Parathyroid adenoma (tissue), 2 donors: ENCODE data around the gene DSCAML1.

ENCODE experiments used
- H2AFZ ChIP-seq: fragments of 300-600 bp; sonication (generic); one replicate; pipeline ENCODE4 v1.7.0; 2017; ENCODE audit warnings: antibody characterized with exemption, mild to moderate bottlenecking
- H3K27ac ChIP-seq: fragments of 300-600 bp; sonication (generic); one replicate; pipeline ENCODE4 v1.7.0; 2017
- H3K27me3 ChIP-seq: fragments of 300-600 bp; sonication (generic); one replicate; pipeline ENCODE4 v1.7.0; 2017; ENCODE audit warnings: low read length; ENCODE audit not compliant: control insufficient read depth, insufficient read depth
- H3K36me3 ChIP-seq: fragments of 300-600 bp; sonication (generic); one replicate; pipeline ENCODE4 v1.7.0; 2017; ENCODE audit warnings: low read length; ENCODE audit not compliant: control insufficient read depth, insufficient read depth
- H3K4me1 ChIP-seq: fragments of 300-600 bp; sonication (generic); one replicate; pipeline ENCODE4 v1.7.0; 2017; ENCODE audit warnings: control low read depth
- H3K4me2 ChIP-seq: fragments of 300-600 bp; sonication (generic); one replicate; pipeline ENCODE4 v1.7.0; 2017; ENCODE audit warnings: low read length
- H3K4me3 ChIP-seq: fragments of 300-600 bp; sonication (generic); one replicate; pipeline ENCODE4 v1.7.0; 2017; ENCODE audit warnings: low read depth, low read length
- H3K79me2 ChIP-seq: fragments of 300-600 bp; sonication (generic); one replicate; pipeline ENCODE4 v1.7.0; 2017; ENCODE audit warnings: control low read depth
- H3K9ac ChIP-seq: fragments of 300-600 bp; sonication (generic); one replicate; pipeline ENCODE4 v1.7.0; 2017; ENCODE audit warnings: mild to moderate bottlenecking
- H3K9me3 ChIP-seq: fragments of 300-600 bp; sonication (generic); one replicate; pipeline ENCODE4 v1.7.0; 2017; ENCODE audit warnings: low read length; ENCODE audit not compliant: control insufficient read depth
- TF ChIP-seq, protein P1 (sequence below): fragments of 300-600 bp; sonication (generic); IDR thresholded peaks from one replicate; pipeline ENCODE4 v1.7.0; 2017; ENCODE audit warnings: antibody characterized with exemption, mild to moderate bottlenecking
- donor health status: primary hyperparathyroidism.

Gene DSCAML1

DNA sequence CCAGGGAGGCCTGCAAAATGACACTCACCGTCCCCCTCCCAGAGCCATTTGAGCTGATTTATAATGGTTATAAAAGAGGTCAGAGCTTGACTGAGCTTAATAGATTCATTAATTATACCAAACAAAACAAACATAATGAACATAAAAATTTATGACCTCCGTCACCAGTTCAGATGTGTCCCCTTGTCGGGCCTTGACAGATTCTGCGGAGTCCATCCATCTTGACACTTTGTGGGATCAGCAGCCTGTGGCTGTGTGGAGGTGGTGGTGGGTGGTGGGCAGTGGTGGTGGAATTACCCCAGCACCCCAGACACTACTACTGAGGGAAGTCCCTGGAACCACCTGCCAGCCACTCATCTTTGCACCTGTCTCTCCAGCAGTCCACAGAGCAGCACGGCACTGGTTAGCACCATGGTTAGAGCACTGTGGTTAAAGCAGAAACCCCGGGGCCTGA is 83.5 kb downstream of the DSCAML1 start:
- H3K4me3 ChIP-seq: no peak overlapping the region
- no peaks in the 10 kb centered on the region for H3K79me2 ChIP-seq
- TF ChIP-seq, protein P1, sequence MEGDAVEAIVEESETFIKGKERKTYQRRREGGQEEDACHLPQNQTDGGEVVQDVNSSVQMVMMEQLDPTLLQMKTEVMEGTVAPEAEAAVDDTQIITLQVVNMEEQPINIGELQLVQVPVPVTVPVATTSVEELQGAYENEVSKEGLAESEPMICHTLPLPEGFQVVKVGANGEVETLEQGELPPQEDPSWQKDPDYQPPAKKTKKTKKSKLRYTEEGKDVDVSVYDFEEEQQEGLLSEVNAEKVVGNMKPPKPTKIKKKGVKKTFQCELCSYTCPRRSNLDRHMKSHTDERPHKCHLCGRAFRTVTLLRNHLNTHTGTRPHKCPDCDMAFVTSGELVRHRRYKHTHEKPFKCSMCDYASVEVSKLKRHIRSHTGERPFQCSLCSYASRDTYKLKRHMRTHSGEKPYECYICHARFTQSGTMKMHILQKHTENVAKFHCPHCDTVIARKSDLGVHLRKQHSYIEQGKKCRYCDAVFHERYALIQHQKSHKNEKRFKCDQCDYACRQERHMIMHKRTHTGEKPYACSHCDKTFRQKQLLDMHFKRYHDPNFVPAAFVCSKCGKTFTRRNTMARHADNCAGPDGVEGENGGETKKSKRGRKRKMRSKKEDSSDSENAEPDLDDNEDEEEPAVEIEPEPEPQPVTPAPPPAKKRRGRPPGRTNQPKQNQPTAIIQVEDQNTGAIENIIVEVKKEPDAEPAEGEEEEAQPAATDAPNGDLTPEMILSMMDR: no peak
- H3K4me1 ChIP-seq: no peaks in the 10 kb centered on the region
- H3K36me3 ChIP-seq: no peaks in the 10 kb centered on the region
- H3K4me2 ChIP-seq: no peak overlapping the region
- H3K9ac ChIP-seq: no peak overlapping the region
- H3K27ac ChIP-seq: no peak overlapping the region
- H2AFZ ChIP-seq: no peak overlapping the region
- no peaks in the 10 kb centered on the region for H3K27me3 ChIP-seq
- H3K9me3 ChIP-seq: no peaks in the 10 kb centered on the region

DNA sequence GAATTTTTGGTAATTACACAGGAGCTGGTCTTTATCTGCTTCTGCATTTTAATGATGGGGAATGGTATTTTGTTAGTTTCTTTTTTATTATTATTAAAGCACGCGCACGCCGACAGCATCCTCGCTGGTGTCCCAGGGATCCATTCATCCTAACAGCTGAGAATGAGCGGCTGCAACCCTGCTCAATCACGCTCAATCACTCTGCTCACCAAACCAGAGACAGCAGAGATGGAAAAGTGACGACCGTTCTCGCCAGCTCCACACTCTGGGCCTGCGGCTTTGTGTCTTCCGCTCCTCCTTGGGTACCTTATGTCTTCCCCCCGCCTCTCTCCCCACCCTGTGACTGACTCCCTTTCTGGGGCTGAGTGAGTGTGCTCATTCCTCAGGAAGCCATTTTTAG is 84.5 kb downstream of the DSCAML1 start:
- Histone ChIP-seq H3K9ac (no peak overlapping the region), H2AFZ (no peak overlapping the region), H3K4me2 (no peak overlapping the region), H3K27me3 (no peaks in the 10 kb centered on the region), H3K36me3 (no peaks in the 10 kb centered on the region), H3K27ac (no peak overlapping the region), H3K4me1 (no peaks in the 10 kb centered on the region), H3K4me3 (no peak overlapping the region), H3K9me3 (no peaks in the 10 kb centered on the region), H3K79me2 (no peaks in the 10 kb centered on the region)
- TF ChIP-seq, protein P1: no peak

DNA sequence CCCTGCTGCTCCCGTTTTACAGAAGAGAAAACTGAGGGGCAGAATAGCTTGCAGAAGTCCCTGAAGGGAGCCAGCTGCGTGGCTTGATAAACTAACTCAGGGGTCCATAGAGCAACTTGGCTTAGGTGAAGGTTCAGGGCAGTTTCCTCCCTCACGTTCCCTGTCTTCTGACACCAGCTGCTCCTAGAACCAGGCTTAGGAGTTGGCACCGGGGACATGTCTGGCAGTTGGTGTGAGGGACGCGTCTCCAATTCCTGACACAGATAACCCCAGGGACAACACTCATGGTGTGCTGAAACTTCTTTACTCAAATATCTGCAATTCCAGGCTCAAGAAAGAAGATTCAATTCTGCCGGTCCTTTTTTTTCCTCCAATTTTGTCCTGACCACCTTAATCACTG is 85.7 kb downstream of the DSCAML1 start:
- Histone ChIP-seq H3K27ac (no peak overlapping the region), H3K9ac (no peak overlapping the region), H2AFZ (no peak overlapping the region), H3K4me1 (no peaks in the 10 kb centered on the region), H3K9me3 (no peaks in the 10 kb centered on the region), H3K79me2 (no peaks in the 10 kb centered on the region), H3K4me3 (no peak overlapping the region), H3K36me3 (no peaks in the 10 kb centered on the region), H3K27me3 (no peaks in the 10 kb centered on the region), H3K4me2 (no peak overlapping the region)
- TF ChIP-seq, protein P1: no peak

DNA sequence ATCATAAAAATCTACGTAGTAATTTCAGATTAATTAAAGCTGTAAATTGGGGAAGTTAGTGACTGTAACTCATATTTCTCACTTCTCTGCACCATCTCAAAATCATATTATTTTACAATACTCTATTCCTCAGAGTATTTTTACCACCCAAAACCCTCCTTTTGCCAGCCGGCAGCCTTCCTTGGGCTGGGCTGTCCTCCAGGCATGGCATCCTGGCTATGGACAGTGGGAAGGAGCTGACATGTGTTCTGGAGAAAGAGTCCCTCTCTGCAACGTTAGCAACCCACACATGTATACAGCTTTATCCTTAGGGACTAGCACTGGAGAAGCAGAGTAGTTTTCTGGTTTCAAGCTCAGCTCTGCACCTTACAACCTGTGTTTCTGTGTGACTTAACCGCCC is 86.8 kb downstream of the DSCAML1 start:
- Histone ChIP-seq H3K36me3 (no peaks in the 10 kb centered on the region), H3K27ac (no peak overlapping the region), H3K79me2 (no peaks in the 10 kb centered on the region), H3K9me3 (no peaks in the 10 kb centered on the region), H2AFZ (no peak overlapping the region), H3K4me3 (no peak overlapping the region), H3K9ac (no peak overlapping the region), H3K4me2 (no peak overlapping the region), H3K27me3 (no peaks in the 10 kb centered on the region), H3K4me1 (no peaks in the 10 kb centered on the region)
- TF ChIP-seq, protein P1: no peak

DNA sequence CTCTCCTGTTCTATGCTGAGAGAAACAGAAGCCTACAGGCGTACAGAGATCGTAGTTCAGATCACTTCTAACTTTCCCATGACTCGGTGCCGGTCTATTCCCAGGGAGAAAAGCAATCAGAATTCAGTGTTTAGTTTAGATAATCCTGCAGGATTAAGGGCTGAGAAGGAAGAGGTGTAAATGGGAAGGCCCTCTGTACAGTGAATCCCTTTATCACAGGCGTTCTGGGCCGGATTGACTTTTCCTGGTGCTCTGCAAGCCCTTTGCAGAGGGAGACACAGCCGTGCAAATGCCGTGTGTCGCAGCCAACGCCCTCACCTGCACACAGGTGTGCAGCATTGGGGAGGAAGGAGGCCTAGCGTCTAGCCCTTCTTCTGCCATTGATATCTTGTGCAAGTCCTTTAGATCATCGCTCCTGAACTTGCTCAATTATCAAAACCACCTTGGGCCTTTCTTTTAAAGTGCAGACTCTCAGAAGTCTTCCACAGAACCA is 90.6 kb downstream of the DSCAML1 start:
- no peaks in the 10 kb centered on the region for H3K9me3 ChIP-seq
- H3K27me3 ChIP-seq: no peaks in the 10 kb centered on the region
- H3K9ac ChIP-seq: no peak overlapping the region
- no peaks in the 10 kb centered on the region for H3K36me3 ChIP-seq
- H3K4me2 ChIP-seq: no peak overlapping the region
- H3K4me1 ChIP-seq: no peaks in the 10 kb centered on the region
- H3K79me2 ChIP-seq: no peaks in the 10 kb centered on the region
- no peak overlapping the region for H2AFZ ChIP-seq
- TF ChIP-seq, protein P1: no peak
- no peak overlapping the region for H3K4me3 ChIP-seq
- no peak overlapping the region for H3K27ac ChIP-seq
